H9 (cell line): ENCODE data around the gene LCE1E. TPM values are rescaled to one million over a fixed set of nuclear protein-coding genes. Genes with fewer than 3 reads are reported as not detected.

Experiments
- DNase-seq: peaks from one replicate; pipeline ENCODE4 v3.0.0-alpha.2; 2017
- H2AFZ ChIP-seq: one replicate; pipeline ENCODE4 v1.6.1; 2013; ENCODE audit warnings: mild to moderate bottlenecking, low read length, control low read depth, moderate library complexity
- H2AK5ac ChIP-seq: 2 replicates; pipeline ENCODE4 v1.6.1; 2013; ENCODE audit warnings: low read length, control low read depth, mixed read lengths; ENCODE audit not compliant: insufficient read length
- H2BK120ac ChIP-seq: one replicate; pipeline ENCODE4 v1.6.1; 2013; ENCODE audit warnings: low read depth, mild to moderate bottlenecking, low read length, control low read depth, inconsistent platforms; ENCODE audit not compliant: poor library complexity, severe bottlenecking
- H2BK12ac ChIP-seq: 2 replicates; pipeline ENCODE4 v1.6.1; 2013; ENCODE audit warnings: low read length, control low read depth, mixed read lengths, low read depth; ENCODE audit not compliant: insufficient read length
- H2BK15ac ChIP-seq: 2 replicates; pipeline ENCODE4 v1.6.1; 2013; ENCODE audit warnings: low read depth, low read length, control low read depth
- H2BK20ac ChIP-seq: one replicate; pipeline ENCODE4 v1.6.1; 2013; ENCODE audit warnings: low read depth, mild to moderate bottlenecking, low read length, control low read depth, inconsistent platforms; ENCODE audit not compliant: poor library complexity, severe bottlenecking
- H2BK5ac ChIP-seq: 2 replicates; pipeline ENCODE4 v1.6.1; 2013; ENCODE audit warnings: low read length, control low read depth, mixed read lengths; ENCODE audit not compliant: insufficient read length
- H3K14ac ChIP-seq: 2 replicates; pipeline ENCODE4 v1.6.1; 2013; ENCODE audit warnings: low read length, control low read depth; ENCODE audit not compliant: insufficient read depth
- H3K18ac ChIP-seq: 2 replicates; pipeline ENCODE4 v1.6.1; 2013; ENCODE audit warnings: low read depth, mild to moderate bottlenecking, mixed read lengths, low read length, control low read depth; ENCODE audit not compliant: insufficient read length
- H3K23ac ChIP-seq: 2 replicates; pipeline ENCODE4 v1.6.1; 2013; ENCODE audit warnings: low read length, control low read depth, mixed read lengths, low read depth; ENCODE audit not compliant: insufficient read length
- H3K23me2 ChIP-seq: 2 replicates; pipeline ENCODE4 v1.6.1; 2013; ENCODE audit warnings: low read depth, mild to moderate bottlenecking, mixed read lengths, low read length, control low read depth; ENCODE audit not compliant: insufficient read length, poor library complexity, severe bottlenecking
- H3K27ac ChIP-seq: 2 replicates; pipeline ENCODE4 v1.5.1; 2013; ENCODE audit warnings: low read length, control low read depth, mixed read lengths, low read depth; ENCODE audit not compliant: insufficient read length
- H3K27me3 ChIP-seq: 2 replicates; pipeline ENCODE4 v1.6.1; 2013; ENCODE audit warnings: low read length, control low read depth, inconsistent platforms; ENCODE audit not compliant: insufficient read depth
- H3K4ac ChIP-seq: 2 replicates; pipeline ENCODE4 v1.6.1; 2013; ENCODE audit warnings: low read depth, mild to moderate bottlenecking, control low read depth, inconsistent platforms, low read length, moderate library complexity
- H3K4me1 ChIP-seq: 2 replicates; pipeline ENCODE4 v1.6.1; 2013; ENCODE audit warnings: low read length, control low read depth, inconsistent platforms; ENCODE audit not compliant: insufficient read depth
- H3K4me2 ChIP-seq: 2 replicates; pipeline ENCODE4 v1.6.1; 2013; ENCODE audit warnings: low read length, control low read depth, mixed read lengths; ENCODE audit not compliant: insufficient read length, insufficient read depth
- H3K56ac ChIP-seq: 2 replicates; pipeline ENCODE4 v1.6.1; 2013; ENCODE audit warnings: low read depth, mild to moderate bottlenecking, mixed read lengths, low read length, control low read depth; ENCODE audit not compliant: insufficient read length
- H3K79me1 ChIP-seq: 2 replicates; pipeline ENCODE4 v1.6.1; 2013; ENCODE audit warnings: low read depth, mild to moderate bottlenecking, moderate library complexity, low read length, control low read depth, inconsistent platforms; ENCODE audit not compliant: insufficient read depth, poor library complexity, severe bottlenecking
- H3K79me2 ChIP-seq: 2 replicates; pipeline ENCODE4 v1.6.1; 2013; ENCODE audit warnings: low read length, control low read depth, inconsistent platforms; ENCODE audit not compliant: insufficient read depth
- H3K9ac ChIP-seq: 2 replicates; pipeline ENCODE4 v1.6.1; 2013; ENCODE audit warnings: low read length, control low read depth, mixed read lengths; ENCODE audit not compliant: insufficient read length; ENCODE audit errors: extremely low read depth
- H3K9me3 ChIP-seq: one replicate; pipeline ENCODE4 v1.6.1; 2013; ENCODE audit warnings: low read depth, low read length, inconsistent platforms; ENCODE audit not compliant: control insufficient read depth
- H3T11ph ChIP-seq: one replicate; pipeline ENCODE4 v1.6.1; 2013; ENCODE audit warnings: mild to moderate bottlenecking, low read length, control low read depth, inconsistent platforms
- H4K20me1 ChIP-seq: one replicate; pipeline ENCODE4 v1.6.1; 2013; ENCODE audit not compliant: control insufficient read depth, insufficient read length, insufficient read depth
- H4K5ac ChIP-seq: 2 replicates; pipeline ENCODE4 v1.6.1; 2013; ENCODE audit warnings: low read depth, mild to moderate bottlenecking, mixed read lengths, low read length, control low read depth; ENCODE audit not compliant: insufficient read length
- H4K8ac ChIP-seq: replicated peaks from 2 replicates; pipeline ENCODE4 v1.6.1; 2013; ENCODE audit warnings: low read length, control low read depth, mixed read lengths, low read depth; ENCODE audit not compliant: insufficient read length
- H4K91ac ChIP-seq: 2 replicates; pipeline ENCODE4 v1.6.1; 2013; ENCODE audit warnings: low read depth, mild to moderate bottlenecking, moderate library complexity, mixed read lengths, low read length, control low read depth; ENCODE audit not compliant: insufficient read length
- H3K27ac Mint-ChIP-seq, 3 experiments: 2 replicates in 2 of 3; 3 replicates in 1 of 3; pipeline ENCODE4 v1.8.0; 2020 to 2021; ENCODE audit warnings: mixed read lengths in 3 of 3, mild to moderate bottlenecking in 1 of 3, moderate library complexity in 1 of 3
- H3K27me3 Mint-ChIP-seq: 2 replicates; pipeline ENCODE4 v1.8.0; 2021; ENCODE audit warnings: low read depth, mild to moderate bottlenecking, moderate library complexity, mixed read lengths
- H3K36me3 Mint-ChIP-seq, 3 experiments: 2 replicates in 2 of 3; 3 replicates in 1 of 3; pipeline ENCODE4 v1.8.0; 2020 to 2021; ENCODE audit warnings: low read depth in 3 of 3, mixed read lengths in 3 of 3; ENCODE audit not compliant: insufficient read depth in 1 of 3
- H3K4me1 Mint-ChIP-seq, 2 experiments: 2 replicates each; pipeline ENCODE4 v1.8.0; 2020; ENCODE audit warnings: mixed read lengths in 2 of 2
- H3K4me3 Mint-ChIP-seq, 2 experiments: 2 replicates in 1 of 2; 3 replicates in 1 of 2; pipeline ENCODE4 v1.8.0; 2020 to 2021; ENCODE audit warnings: mild to moderate bottlenecking in 2 of 2, mixed read lengths in 2 of 2, moderate library complexity in 1 of 2
- H3K9me3 Mint-ChIP-seq, 2 experiments: 2 replicates in 1 of 2; 3 replicates in 1 of 2; pipeline ENCODE4 v1.8.0; 2020; ENCODE audit warnings: mild to moderate bottlenecking in 2 of 2, mixed read lengths in 2 of 2, moderate library complexity in 1 of 2
- CTCF ChIP-seq: fragments of 200-600 bp; sonication (generic); conservative IDR thresholded peaks from 3 replicates; pipeline ENCODE4 v1.8.0; 2021; ENCODE audit warnings: antibody characterized with exemption, mild to moderate bottlenecking
- WGBS: extraction: QIAGEN DNeasy Blood & Tissue Kit; methylation state at CpG from one replicate; pipeline ENCODE4 v1.1.7; 2013; ENCODE audit warnings: missing lambda C conversion rate, low lambda C conversion rate, mixed read lengths; ENCODE audit not compliant: insufficient read length; ENCODE audit errors: extremely low coverage; 5-methylcytosine and 5-hydroxymethylcytosine counted together
- total RNA-seq: library from RNA; stranded (reverse); gene quantifications from 2 replicates; pipeline ENCODE4 v1.2.1, GENCODE V29; 2021

The LCE1E gene
- total RNA-seq, 1 experiment from 2014 or later = not detected

- Histone ChIP-seq H2BK20ac (no peak overlapping the region), H3K9ac (no peak overlapping the region), H2BK120ac (no peak overlapping the region), H3K79me2 (no peaks in the 10 kb centered on the region), H3K4ac (no peak overlapping the region), H3K56ac (no peak overlapping the region), H3K23ac (no peak overlapping the region), H2BK12ac (no peak overlapping the region), H3K27me3 (no peaks in the 10 kb centered on the region), H3K9me3 (peaks cover 92% of the 10 kb centered on the region), H2AFZ (no peak overlapping the region), H3K14ac (no peak overlapping the region), H2AK5ac (no peak overlapping the region), H3K27ac (no peak overlapping the region), H4K20me1 (no peaks in the 10 kb centered on the region), H3K18ac (no peak overlapping the region), H4K8ac (no peak overlapping the region), H3K23me2 (no peaks in the 10 kb centered on the region), H4K91ac (no peak overlapping the region), H3K4me2 (no peak overlapping the region), H4K5ac (no peak overlapping the region), H3T11ph (no peak overlapping the region), H3K4me1 (no peaks in the 10 kb centered on the region), H2BK15ac (no peak overlapping the region), H3K79me1 (no peaks in the 10 kb centered on the region), H2BK5ac (no peak overlapping the region)
- peaks cover 17 to 49% (median 20%) of the 10 kb centered on the region in 3 experiments; a peak in 6 of 7 replicates for H3K36me3 Mint-ChIP-seq
- peaks cover 94 to 95% of the 10 kb centered on the region in 2 experiments for H3K9me3 Mint-ChIP-seq
- WGBS = no CpG with 5 or more reads among the region's 2 CpGs
- H3K27me3 Mint-ChIP-seq = peaks cover 3% of the 10 kb centered on the region
- H3K4me3 Mint-ChIP-seq = no peak overlapping the region
- no peak overlapping the region for H3K27ac Mint-ChIP-seq
- no peaks in the 10 kb centered on the region for H3K4me1 Mint-ChIP-seq
- TF ChIP-seq CTCF = no peak
- DNase-seq = no peak
Observed at GRCh38 chr1:152756872-152757271, 29.2 kb upstream of the LCE1E start.
